ENCODE results near the gene AMH. TPM values are rescaled to one million over a fixed set of nuclear protein-coding genes. Genes with fewer than 3 reads are reported as not detected.

Gene AMH
- total and polyA plus RNA-seq, 2 of the 13 experiments (the other 11 are each of a cell fraction or from before 2014, with no cell fraction given) = 0.03 to 0.18 TPM

- no peak for TF ChIP-seq MLXIP (CRISPR knock-in tag; IDR thresholded peaks at IDR 0.05; ENCODE audit: borderline replicate concordance)
- TF ChIP-seq GFI1 (CRISPR knock-in tag; IDR thresholded peaks at IDR 0.05; ENCODE audit: borderline replicate concordance) = no peak
- no peak for TF ChIP-seq ZNF501 (CRISPR knock-in tag; IDR thresholded peaks at IDR 0.05)
- TF ChIP-seq, protein P1, sequence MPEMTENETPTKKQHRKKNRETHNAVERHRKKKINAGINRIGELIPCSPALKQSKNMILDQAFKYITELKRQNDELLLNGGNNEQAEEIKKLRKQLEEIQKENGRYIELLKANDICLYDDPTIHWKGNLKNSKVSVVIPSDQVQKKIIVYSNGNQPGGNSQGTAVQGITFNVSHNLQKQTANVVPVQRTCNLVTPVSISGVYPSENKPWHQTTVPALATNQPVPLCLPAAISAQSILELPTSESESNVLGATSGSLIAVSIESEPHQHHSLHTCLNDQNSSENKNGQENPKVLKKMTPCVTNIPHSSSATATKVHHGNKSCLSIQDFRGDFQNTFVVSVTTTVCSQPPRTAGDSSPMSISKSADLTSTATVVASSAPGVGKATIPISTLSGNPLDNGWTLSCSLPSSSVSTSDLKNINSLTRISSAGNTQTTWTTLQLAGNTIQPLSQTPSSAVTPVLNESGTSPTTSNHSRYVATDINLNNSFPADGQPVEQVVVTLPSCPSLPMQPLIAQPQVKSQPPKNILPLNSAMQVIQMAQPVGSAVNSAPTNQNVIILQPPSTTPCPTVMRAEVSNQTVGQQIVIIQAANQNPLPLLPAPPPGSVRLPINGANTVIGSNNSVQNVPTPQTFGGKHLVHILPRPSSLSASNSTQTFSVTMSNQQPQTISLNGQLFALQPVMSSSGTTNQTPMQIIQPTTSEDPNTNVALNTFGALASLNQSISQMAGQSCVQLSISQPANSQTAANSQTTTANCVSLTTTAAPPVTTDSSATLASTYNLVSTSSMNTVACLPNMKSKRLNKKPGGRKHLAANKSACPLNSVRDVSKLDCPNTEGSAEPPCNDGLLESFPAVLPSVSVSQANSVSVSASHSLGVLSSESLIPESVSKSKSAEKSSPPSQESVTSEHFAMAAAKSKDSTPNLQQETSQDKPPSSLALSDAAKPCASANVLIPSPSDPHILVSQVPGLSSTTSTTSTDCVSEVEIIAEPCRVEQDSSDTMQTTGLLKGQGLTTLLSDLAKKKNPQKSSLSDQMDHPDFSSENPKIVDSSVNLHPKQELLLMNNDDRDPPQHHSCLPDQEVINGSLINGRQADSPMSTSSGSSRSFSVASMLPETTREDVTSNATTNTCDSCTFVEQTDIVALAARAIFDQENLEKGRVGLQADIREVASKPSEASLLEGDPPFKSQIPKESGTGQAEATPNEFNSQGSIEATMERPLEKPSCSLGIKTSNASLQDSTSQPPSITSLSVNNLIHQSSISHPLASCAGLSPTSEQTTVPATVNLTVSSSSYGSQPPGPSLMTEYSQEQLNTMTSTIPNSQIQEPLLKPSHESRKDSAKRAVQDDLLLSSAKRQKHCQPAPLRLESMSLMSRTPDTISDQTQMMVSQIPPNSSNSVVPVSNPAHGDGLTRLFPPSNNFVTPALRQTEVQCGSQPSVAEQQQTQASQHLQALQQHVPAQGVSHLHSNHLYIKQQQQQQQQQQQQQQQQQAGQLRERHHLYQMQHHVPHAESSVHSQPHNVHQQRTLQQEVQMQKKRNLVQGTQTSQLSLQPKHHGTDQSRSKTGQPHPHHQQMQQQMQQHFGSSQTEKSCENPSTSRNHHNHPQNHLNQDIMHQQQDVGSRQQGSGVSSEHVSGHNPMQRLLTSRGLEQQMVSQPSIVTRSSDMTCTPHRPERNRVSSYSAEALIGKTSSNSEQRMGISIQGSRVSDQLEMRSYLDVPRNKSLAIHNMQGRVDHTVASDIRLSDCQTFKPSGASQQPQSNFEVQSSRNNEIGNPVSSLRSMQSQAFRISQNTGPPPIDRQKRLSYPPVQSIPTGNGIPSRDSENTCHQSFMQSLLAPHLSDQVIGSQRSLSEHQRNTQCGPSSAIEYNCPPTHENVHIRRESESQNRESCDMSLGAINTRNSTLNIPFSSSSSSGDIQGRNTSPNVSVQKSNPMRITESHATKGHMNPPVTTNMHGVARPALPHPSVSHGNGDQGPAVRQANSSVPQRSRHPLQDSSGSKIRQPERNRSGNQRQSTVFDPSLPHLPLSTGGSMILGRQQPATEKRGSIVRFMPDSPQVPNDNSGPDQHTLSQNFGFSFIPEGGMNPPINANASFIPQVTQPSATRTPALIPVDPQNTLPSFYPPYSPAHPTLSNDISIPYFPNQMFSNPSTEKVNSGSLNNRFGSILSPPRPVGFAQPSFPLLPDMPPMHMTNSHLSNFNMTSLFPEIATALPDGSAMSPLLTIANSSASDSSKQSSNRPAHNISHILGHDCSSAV (CRISPR knock-in tag; IDR thresholded peaks at IDR 0.05; ENCODE audit: borderline replicate concordance) = no peak
- no peak for TF ChIP-seq ZNF746 (CRISPR knock-in tag; IDR thresholded peaks at IDR 0.05)
- TF ChIP-seq PRDM10 (CRISPR knock-in tag; IDR thresholded peaks at IDR 0.05; ENCODE audit: low read depth) = no peak
- no peak for TF ChIP-seq ZNF564 (CRISPR knock-in tag; IDR thresholded peaks at IDR 0.05)
- no peak for TF ChIP-seq SP5 (CRISPR knock-in tag; IDR thresholded peaks at IDR 0.05; ENCODE audit: borderline replicate concordance, low read depth)
- TF ChIP-seq ZNF790 (CRISPR knock-in tag; IDR thresholded peaks at IDR 0.05; ENCODE audit: borderline replicate concordance) = no peak
- TF ChIP-seq ZFP36L1 (CRISPR knock-in tag; IDR thresholded peaks at IDR 0.05) = no peak
- TF ChIP-seq ZNF362 (CRISPR knock-in tag; IDR thresholded peaks at IDR 0.05; ENCODE audit: borderline replicate concordance) = no peak
- TF ChIP-seq HOXD1 (CRISPR knock-in tag; IDR thresholded peaks at IDR 0.05) = no peak; the same call in 1 of the 2 replicates
Observed at GRCh38 chr19:2270423-2271233, 21.5 kb downstream of the AMH start (continued).

Data from HepG2 (cell line).